K562 (cell line): ENCODE measurements around the gene JPT1. TPM values are rescaled to one million over a fixed set of nuclear protein-coding genes. Genes with fewer than 3 reads are reported as not detected.

Experiments
- JUND ChIP-seq, 2 experiments: IDR thresholded peaks; 2 replicates in 1 of 2; 3 replicates in 1 of 2; pipeline ENCODE4 v1.6.1; 2011; ENCODE audit warnings: borderline replicate concordance in 2 of 2, low read depth in 2 of 2, low read length in 2 of 2, improper control_type of control experiment in 1 of 2, missing biosample characterization in 1 of 2, missing genetic modification characterization in 1 of 2, missing genetic modification reagents in 1 of 2
- NCOA1 ChIP-seq: fragments of 450-650 bp; IDR thresholded peaks from 2 replicates; pipeline ENCODE4 v1.6.1; 2016; ENCODE audit warnings: low read depth
- OTX1 ChIP-seq: fragments of 450-650 bp; formaldehyde crosslinking; IDR thresholded peaks from 2 replicates; pipeline ENCODE4 v1.4.0; 2022; ENCODE audit warnings: mild to moderate bottlenecking
- PHF20 ChIP-seq: fragments of 450-650 bp; IDR thresholded peaks from 2 replicates; pipeline ENCODE4 v1.6.1; 2018; ENCODE audit not compliant: partially characterized antibody
- ZBTB2 ChIP-seq: fragments of 450-650 bp; IDR thresholded peaks from 2 replicates; pipeline ENCODE4 v1.6.1; 2016; ENCODE audit warnings: antibody characterized with exemption
- ZMIZ1 ChIP-seq, 2 experiments: fragments of 150-350 bp in 1 of 2; IDR thresholded peaks; 2 replicates each; pipeline ENCODE4 v1.6.1; 2012 to 2016; ENCODE audit warnings: low read depth in 2 of 2, low read length in 2 of 2, mild to moderate bottlenecking in 1 of 2, moderate library complexity in 1 of 2
- polyA plus RNA-seq, 8 experiments: library from polyadenylated mRNA; depleted of rRNA in 4 of 8; stranded (reverse) in 5 of 8; unstranded in 3 of 8; fragments of >200 nt; fragmentation: Nextera tagmentation in 2 of 8; fragmentation: Illumina TruSeq in 1 of 8; extraction: Ambion mirVana in 2 of 8; extraction: Trizol in 1 of 8; gene quantifications; 2 replicates each; pipeline versions ENCODE4 v1.2.1 to v1.2.3, GENCODE V29; 2011 to 2014; ENCODE audit warnings: inconsistent platforms in 1 of 8, missing spikeins in 1 of 8
- total RNA-seq, 7 experiments: library from RNA; depleted of rRNA in 6 of 7; stranded (reverse); fragments of >200 nt in 6 of 7; fragmentation: Illumina TruSeq in 2 of 7; extraction: Trizol in 2 of 7; gene quantifications; 2 replicates each; pipeline versions ENCODE4 v1.2.1 to v1.2.3, GENCODE V29; 2011 to 2021; ENCODE audit warnings: low replicate concordance in 1 of 7
- TF ChIP-seq, protein P1 (sequence below): sonication (generic); formaldehyde crosslinking; IDR thresholded peaks from 2 replicates; pipeline ENCODE4 v1.8.0; 2022; ENCODE audit warnings: mild to moderate bottlenecking, missing genetic modification reagents
- TF ChIP-seq, protein P2 (sequence below): fragments of 450-650 bp; IDR thresholded peaks from 2 replicates; pipeline ENCODE4 v1.6.1; 2016; ENCODE audit warnings: low read depth

JPT1 gene
- total and polyA plus RNA-seq, 9 of the 15 experiments (the other 6 are each of a cell fraction or from before 2014, with no cell fraction given): 56.7 to 292 (median 144) TPM

DNA sequence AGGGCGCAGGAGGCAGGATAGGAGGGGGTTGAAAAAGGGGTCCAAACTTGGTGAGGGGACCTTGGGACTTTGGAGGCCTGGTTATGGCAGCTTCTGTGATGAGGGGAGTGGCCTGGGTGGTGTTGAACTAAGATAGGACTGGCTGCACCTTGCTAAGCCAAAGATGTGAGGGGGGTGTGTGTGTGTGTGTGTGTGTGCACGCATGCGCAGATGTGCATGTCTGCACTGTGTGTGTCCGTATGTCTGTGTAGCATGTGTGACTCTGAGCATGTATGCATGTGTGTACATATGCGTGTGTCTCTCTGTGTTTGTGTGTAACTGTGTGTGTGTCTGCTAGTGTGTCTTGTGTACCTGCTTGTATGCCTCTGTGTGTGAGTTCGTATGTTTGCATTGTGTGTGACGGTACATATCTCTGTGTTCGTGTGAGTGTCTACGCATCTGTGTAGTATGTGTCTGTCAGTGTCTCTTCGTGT lies 62.4 kb downstream of the JPT1 start (continued):
- TF ChIP-seq, protein P1, sequence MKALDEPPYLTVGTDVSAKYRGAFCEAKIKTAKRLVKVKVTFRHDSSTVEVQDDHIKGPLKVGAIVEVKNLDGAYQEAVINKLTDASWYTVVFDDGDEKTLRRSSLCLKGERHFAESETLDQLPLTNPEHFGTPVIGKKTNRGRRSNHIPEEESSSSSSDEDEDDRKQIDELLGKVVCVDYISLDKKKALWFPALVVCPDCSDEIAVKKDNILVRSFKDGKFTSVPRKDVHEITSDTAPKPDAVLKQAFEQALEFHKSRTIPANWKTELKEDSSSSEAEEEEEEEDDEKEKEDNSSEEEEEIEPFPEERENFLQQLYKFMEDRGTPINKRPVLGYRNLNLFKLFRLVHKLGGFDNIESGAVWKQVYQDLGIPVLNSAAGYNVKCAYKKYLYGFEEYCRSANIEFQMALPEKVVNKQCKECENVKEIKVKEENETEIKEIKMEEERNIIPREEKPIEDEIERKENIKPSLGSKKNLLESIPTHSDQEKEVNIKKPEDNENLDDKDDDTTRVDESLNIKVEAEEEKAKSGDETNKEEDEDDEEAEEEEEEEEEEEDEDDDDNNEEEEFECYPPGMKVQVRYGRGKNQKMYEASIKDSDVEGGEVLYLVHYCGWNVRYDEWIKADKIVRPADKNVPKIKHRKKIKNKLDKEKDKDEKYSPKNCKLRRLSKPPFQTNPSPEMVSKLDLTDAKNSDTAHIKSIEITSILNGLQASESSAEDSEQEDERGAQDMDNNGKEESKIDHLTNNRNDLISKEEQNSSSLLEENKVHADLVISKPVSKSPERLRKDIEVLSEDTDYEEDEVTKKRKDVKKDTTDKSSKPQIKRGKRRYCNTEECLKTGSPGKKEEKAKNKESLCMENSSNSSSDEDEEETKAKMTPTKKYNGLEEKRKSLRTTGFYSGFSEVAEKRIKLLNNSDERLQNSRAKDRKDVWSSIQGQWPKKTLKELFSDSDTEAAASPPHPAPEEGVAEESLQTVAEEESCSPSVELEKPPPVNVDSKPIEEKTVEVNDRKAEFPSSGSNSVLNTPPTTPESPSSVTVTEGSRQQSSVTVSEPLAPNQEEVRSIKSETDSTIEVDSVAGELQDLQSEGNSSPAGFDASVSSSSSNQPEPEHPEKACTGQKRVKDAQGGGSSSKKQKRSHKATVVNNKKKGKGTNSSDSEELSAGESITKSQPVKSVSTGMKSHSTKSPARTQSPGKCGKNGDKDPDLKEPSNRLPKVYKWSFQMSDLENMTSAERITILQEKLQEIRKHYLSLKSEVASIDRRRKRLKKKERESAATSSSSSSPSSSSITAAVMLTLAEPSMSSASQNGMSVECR: peak; percentile 64; the same call in 1 of the 2 replicates
- TF ChIP-seq ZBTB2 (peak; percentile 94), PHF20 (peak; percentile 71), OTX1 (CRISPR knock-in tag) (no peak), JUND (IDR thresholded peaks at IDR 0.05; ENCODE audit: borderline replicate concordance, low read depth, low read length) (0 out of 2 replicates have a peak, but pooled peaks have one; percentile 2), JUND (tag; IDR thresholded peaks at IDR 0.05; ENCODE audit: borderline replicate concordance, low read depth, low read length) (no peak; the same call in 1 of the 3 replicates), ZMIZ1 (IDR thresholded peaks at IDR 0.05; ENCODE audit: low read depth in 2 of 2, low read length in 2 of 2) (no peak), NCOA1 (peak; percentile 30; the same call in 1 of the 2 replicates)
- TF ChIP-seq, protein P2, sequence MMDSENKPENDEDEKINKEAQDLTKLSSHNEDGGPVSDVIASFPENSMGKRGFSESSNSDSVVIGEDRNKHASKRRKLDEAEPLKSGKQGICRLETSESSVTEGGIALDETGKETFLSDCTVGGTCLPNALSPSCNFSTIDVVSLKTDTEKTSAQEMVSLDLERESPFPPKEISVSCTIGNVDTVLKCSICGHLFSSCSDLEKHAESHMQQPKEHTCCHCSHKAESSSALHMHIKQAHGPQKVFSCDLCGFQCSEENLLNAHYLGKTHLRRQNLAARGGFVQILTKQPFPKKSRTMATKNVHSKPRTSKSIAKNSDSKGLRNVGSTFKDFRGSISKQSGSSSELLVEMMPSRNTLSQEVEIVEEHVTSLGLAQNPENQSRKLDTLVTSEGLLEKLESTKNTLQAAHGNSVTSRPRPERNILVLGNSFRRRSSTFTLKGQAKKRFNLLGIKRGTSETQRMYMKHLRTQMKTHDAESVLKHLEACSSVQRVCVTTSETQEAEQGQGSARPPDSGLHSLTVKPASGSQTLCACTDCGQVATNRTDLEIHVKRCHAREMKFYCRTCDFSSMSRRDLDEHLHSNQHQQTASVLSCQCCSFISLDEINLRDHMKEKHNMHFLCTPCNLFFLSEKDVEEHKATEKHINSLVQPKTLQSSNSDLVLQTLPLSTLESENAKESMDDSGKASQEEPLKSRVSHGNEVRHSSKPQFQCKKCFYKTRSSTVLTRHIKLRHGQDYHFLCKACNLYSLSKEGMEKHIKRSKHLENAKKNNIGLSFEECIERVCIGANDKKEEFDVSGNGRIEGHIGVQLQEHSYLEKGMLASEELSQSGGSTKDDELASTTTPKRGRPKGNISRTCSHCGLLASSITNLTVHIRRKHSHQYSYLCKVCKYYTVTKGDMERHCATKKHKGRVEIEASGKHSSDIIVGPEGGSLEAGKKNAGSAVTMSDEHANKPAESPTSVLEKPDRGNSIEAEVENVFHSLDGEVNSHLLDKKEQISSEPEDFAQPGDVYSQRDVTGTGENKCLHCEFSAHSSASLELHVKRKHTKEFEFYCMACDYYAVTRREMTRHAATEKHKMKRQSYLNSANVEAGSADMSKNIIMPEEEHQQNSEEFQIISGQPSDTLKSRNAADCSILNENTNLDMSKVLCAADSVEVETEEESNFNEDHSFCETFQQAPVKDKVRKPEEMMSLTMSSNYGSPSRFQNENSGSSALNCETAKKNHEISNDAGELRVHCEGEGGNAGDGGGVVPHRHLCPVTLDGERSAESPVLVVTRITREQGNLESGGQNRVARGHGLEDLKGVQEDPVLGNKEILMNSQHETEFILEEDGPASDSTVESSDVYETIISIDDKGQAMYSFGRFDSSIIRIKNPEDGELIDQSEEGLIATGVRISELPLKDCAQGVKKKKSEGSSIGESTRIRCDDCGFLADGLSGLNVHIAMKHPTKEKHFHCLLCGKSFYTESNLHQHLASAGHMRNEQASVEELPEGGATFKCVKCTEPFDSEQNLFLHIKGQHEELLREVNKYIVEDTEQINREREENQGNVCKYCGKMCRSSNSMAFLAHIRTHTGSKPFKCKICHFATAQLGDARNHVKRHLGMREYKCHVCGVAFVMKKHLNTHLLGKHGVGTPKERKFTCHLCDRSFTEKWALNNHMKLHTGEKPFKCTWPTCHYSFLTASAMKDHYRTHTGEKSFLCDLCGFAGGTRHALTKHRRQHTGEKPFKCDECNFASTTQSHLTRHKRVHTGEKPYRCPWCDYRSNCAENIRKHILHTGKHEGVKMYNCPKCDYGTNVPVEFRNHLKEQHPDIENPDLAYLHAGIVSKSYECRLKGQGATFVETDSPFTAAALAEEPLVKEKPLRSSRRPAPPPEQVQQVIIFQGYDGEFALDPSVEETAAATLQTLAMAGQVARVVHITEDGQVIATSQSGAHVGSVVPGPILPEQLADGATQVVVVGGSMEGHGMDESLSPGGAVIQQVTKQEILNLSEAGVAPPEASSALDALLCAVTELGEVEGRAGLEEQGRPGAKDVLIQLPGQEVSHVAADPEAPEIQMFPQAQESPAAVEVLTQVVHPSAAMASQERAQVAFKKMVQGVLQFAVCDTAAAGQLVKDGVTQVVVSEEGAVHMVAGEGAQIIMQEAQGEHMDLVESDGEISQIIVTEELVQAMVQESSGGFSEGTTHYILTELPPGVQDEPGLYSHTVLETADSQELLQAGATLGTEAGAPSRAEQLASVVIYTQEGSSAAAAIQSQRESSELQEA: peak; percentile 46; the same call in 1 of the 2 replicates
